ENCODE measurements around the gene CBLC.

Gene CBLC

DNA sequence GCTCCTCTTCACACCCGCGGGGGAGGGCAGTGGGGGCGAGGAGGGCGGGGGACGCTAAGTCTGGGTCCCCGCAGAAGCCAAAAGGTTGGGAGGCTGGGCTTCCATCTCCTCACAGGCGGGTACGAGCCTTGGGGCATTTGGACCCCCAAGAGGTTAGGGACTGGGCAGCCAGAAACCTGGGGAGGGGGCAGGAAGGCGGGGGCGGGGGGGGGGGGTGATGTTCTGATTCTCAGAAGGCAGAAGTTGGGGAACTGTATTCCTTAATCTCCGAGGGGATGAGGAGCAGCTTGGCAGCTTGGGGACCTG, 24.1 kb upstream of the CBLC start:
- H2AK5ac ChIP-seq (ENCODE audit: low read depth, low read length), result no peak overlapping the region
- H3K27ac ChIP-seq (replicated peaks; ENCODE audit: low read length), result no peak overlapping the region
- no peak overlapping the region for H3K4ac ChIP-seq (ENCODE audit: low read length)
- H2BK5ac ChIP-seq (ENCODE audit: low read length), result no peak overlapping the region
- H3K4me2 ChIP-seq (ENCODE audit: insufficient read depth, low read length, poor library complexity, severe bottlenecking), result no peak overlapping the region
- H3K36me3 ChIP-seq (replicated peaks in 1 of 2; ENCODE audit: control insufficient read depth in 2 of 2, insufficient read depth in 2 of 2, low read length in 2 of 2), result no peaks in the 10 kb centered on the region
- peaks cover 15 to 33% of the 10 kb centered on the region in 2 donors for H3K4me1 ChIP-seq (ENCODE audit: control insufficient read depth in 2 of 2, insufficient read depth in 1 of 2, low read depth in 1 of 2, low read length in 2 of 2)
- H3K9ac ChIP-seq (ENCODE audit: low read depth, low read length, poor library complexity), result peak overlapping the region; percentile 63
- no peak overlapping the region for H4K91ac ChIP-seq (ENCODE audit: low read depth, low read length, poor library complexity)
- no peak overlapping the region for H4K8ac ChIP-seq (ENCODE audit: low read depth, low read length)
- H3K27me3 ChIP-seq (ENCODE audit: control insufficient read depth in 3 of 3, insufficient read depth in 3 of 3, low read depth in 1 of 3, low read length in 3 of 3), result peaks cover 0 to 86% (median 29%) of the 10 kb centered on the region in 3 experiments
- H3K4me3 ChIP-seq (ENCODE audit: low read length in 2 of 2), result peak overlapping the region; percentile 14 to 37
- no peak overlapping the region for H2BK12ac ChIP-seq (ENCODE audit: low read length)
- peak overlapping the region; percentile 90 for H3K23ac ChIP-seq (ENCODE audit: low read depth, low read length, poor library complexity)
- no peaks in the 10 kb centered on the region for H3K9me3 ChIP-seq (replicated peaks in 1 of 2; ENCODE audit: control insufficient read depth in 2 of 2, insufficient read depth in 1 of 2, low read depth in 1 of 2, low read length in 2 of 2)
- H2AFZ ChIP-seq (ENCODE audit: low read length), result peak overlapping the region; percentile 84
- no peaks in the 10 kb centered on the region for H3K79me1 ChIP-seq (ENCODE audit: low read depth, low read length)
- H3K18ac ChIP-seq (ENCODE audit: low read length), result no peak overlapping the region
- H3K14ac ChIP-seq (ENCODE audit: low read length), result no peak overlapping the region
- no peak for DNase-seq (ENCODE audit: low spot score)
- no CpG with 5 or more reads among the region's 11 CpGs for WGBS, 2 donors (ENCODE audit: extremely low coverage in 2 of 2, insufficient read length in 2 of 2, insufficient replicate concordance in 1 of 2)
- no peak overlapping the region for H2BK120ac ChIP-seq (ENCODE audit: low read depth, low read length)
- H2BK15ac ChIP-seq (ENCODE audit: low read length), result no peak overlapping the region

DNA sequence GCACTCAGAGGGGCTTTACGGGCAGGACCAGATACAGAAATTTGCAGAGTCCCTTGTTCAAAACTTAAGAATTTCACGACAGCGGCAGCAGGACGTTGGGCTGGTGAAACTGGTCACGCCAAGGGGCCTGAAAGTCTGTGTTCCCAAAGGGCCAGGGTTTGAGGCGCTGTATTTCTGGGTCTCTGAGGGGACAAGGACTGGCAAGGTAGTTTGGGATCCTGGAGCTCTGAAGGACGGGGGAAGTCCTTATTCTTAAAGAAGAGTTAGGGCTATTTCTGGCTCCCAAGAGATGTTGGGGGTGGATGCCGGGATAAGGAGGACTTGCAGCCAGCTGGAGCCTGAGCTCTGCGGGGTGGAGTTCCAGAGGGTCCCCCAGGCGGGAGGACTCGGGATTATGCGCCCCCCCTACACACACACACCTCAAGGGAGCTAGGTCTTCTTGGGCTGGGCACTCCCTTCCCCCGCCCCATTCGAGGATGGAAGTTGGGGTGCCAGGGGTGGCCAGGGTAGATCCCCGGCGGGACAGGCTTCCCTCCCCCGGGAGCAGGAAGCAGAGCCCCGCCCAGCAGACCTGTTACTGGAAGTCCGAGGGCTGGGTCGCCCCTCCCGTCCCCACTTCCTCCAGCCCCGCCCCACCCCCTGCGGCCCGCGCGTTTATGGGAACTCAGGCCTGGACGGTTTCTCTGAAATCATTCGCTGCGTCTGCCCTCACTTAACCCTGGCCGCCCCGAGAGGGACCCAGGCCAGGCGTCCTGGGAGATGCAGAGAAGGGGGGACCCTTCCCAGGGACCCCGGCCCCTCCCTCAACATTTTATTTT, 23.5 kb upstream of the CBLC start:
- Histone ChIP-seq H3K27ac (replicated peaks; ENCODE audit: low read length) (no peak overlapping the region), H4K8ac (ENCODE audit: low read depth, low read length) (no peak overlapping the region), H3K9ac (ENCODE audit: low read depth, low read length, poor library complexity) (no peak overlapping the region), H3K79me1 (ENCODE audit: low read depth, low read length) (no peaks in the 10 kb centered on the region), H3K14ac (ENCODE audit: low read length) (no peak overlapping the region), H4K91ac (ENCODE audit: low read depth, low read length, poor library complexity) (no peak overlapping the region), H2AFZ (ENCODE audit: low read length) (peak overlapping the region; percentile 84), H3K4me2 (ENCODE audit: insufficient read depth, low read length, poor library complexity, severe bottlenecking) (peak overlapping the region; percentile 37), H2AK5ac (ENCODE audit: low read depth, low read length) (no peak overlapping the region), H3K27me3 (ENCODE audit: control insufficient read depth in 3 of 3, insufficient read depth in 3 of 3, low read depth in 1 of 3, low read length in 3 of 3) (peaks cover 0 to 82% (median 29%) of the 10 kb centered on the region in 3 experiments), H3K9me3 (replicated peaks in 1 of 2; ENCODE audit: control insufficient read depth in 2 of 2, insufficient read depth in 1 of 2, low read depth in 1 of 2, low read length in 2 of 2) (no peaks in the 10 kb centered on the region), H2BK12ac (ENCODE audit: low read length) (no peak overlapping the region), H3K4ac (ENCODE audit: low read length) (no peak overlapping the region), H3K4me1 (ENCODE audit: control insufficient read depth in 2 of 2, insufficient read depth in 1 of 2, low read depth in 1 of 2, low read length in 2 of 2) (peaks cover 17 to 33% of the 10 kb centered on the region in 2 donors), H3K18ac (ENCODE audit: low read length) (peak overlapping the region; percentile 61), H2BK15ac (ENCODE audit: low read length) (peak overlapping the region; percentile 53), H3K36me3 (replicated peaks in 1 of 2; ENCODE audit: control insufficient read depth in 2 of 2, insufficient read depth in 2 of 2, low read length in 2 of 2) (peaks cover 0 to under 1% of the 10 kb centered on the region in 2 donors), H2BK5ac (ENCODE audit: low read length) (no peak overlapping the region), H3K23ac (ENCODE audit: low read depth, low read length, poor library complexity) (peak overlapping the region; percentile 60), H2BK120ac (ENCODE audit: low read depth, low read length) (no peak overlapping the region), H3K4me3 (ENCODE audit: low read length in 2 of 2) (peak overlapping the region in 1 of 2 donors; percentile 37)
- no CpG with 5 or more reads among the region's 33 CpGs for WGBS, 2 donors (ENCODE audit: extremely low coverage in 2 of 2, insufficient read length in 2 of 2, insufficient replicate concordance in 1 of 2)
- DNase-seq (ENCODE audit: low spot score), result no peak

DNA sequence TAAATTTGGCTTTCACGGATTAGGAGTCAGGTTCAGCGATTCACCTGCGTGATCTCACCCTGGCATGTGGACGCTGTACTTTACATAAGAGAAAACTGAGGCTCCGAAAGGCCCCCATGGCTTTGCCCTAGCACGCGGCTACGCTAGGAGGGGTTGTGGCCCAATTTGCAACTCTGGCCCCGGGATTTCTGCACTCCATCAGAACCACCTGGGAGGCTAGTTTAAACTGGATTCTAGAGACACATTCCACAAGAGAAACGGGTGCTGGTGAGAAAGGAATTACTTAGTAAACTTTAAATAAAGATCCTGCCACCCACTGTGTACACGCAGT, 23.0 kb upstream of the CBLC start:
- WGBS, 2 donors (ENCODE audit: extremely low coverage in 2 of 2, insufficient read length in 2 of 2, insufficient replicate concordance in 1 of 2), result no CpG with 5 or more reads among the region's 11 CpGs
- no peak for DNase-seq (ENCODE audit: low spot score)
- Histone ChIP-seq H3K23ac (ENCODE audit: low read depth, low read length, poor library complexity) (no peak overlapping the region), H2AFZ (ENCODE audit: low read length) (peak overlapping the region; percentile 84), H3K27ac (replicated peaks; ENCODE audit: low read length) (no peak overlapping the region), H2BK15ac (ENCODE audit: low read length) (no peak overlapping the region), H2AK5ac (ENCODE audit: low read depth, low read length) (no peak overlapping the region), H3K9me3 (replicated peaks in 1 of 2; ENCODE audit: control insufficient read depth in 2 of 2, insufficient read depth in 1 of 2, low read depth in 1 of 2, low read length in 2 of 2) (no peaks in the 10 kb centered on the region), H2BK120ac (ENCODE audit: low read depth, low read length) (no peak overlapping the region), H3K27me3 (ENCODE audit: control insufficient read depth in 3 of 3, insufficient read depth in 3 of 3, low read depth in 1 of 3, low read length in 3 of 3) (peaks cover 0 to 78% (median 27%) of the 10 kb centered on the region in 3 experiments), H3K9ac (ENCODE audit: low read depth, low read length, poor library complexity) (no peak overlapping the region), H3K4me3 (ENCODE audit: low read length in 2 of 2) (peak overlapping the region in 1 of 2 donors; percentile 37), H3K14ac (ENCODE audit: low read length) (no peak overlapping the region), H2BK5ac (ENCODE audit: low read length) (no peak overlapping the region), H3K79me1 (ENCODE audit: low read depth, low read length) (no peaks in the 10 kb centered on the region), H3K4me2 (ENCODE audit: insufficient read depth, low read length, poor library complexity, severe bottlenecking) (peak overlapping the region; percentile 37), H3K36me3 (replicated peaks in 1 of 2; ENCODE audit: control insufficient read depth in 2 of 2, insufficient read depth in 2 of 2, low read length in 2 of 2) (peaks cover 0 to 6% of the 10 kb centered on the region in 2 donors), H2BK12ac (ENCODE audit: low read length) (no peak overlapping the region), H3K18ac (ENCODE audit: low read length) (peak overlapping the region; percentile 58), H3K4ac (ENCODE audit: low read length) (no peak overlapping the region), H4K91ac (ENCODE audit: low read depth, low read length, poor library complexity) (no peak overlapping the region), H3K4me1 (ENCODE audit: control insufficient read depth in 2 of 2, insufficient read depth in 1 of 2, low read depth in 1 of 2, low read length in 2 of 2) (peaks cover 17 to 29% of the 10 kb centered on the region in 2 donors), H4K8ac (ENCODE audit: low read depth, low read length) (no peak overlapping the region)

DNA sequence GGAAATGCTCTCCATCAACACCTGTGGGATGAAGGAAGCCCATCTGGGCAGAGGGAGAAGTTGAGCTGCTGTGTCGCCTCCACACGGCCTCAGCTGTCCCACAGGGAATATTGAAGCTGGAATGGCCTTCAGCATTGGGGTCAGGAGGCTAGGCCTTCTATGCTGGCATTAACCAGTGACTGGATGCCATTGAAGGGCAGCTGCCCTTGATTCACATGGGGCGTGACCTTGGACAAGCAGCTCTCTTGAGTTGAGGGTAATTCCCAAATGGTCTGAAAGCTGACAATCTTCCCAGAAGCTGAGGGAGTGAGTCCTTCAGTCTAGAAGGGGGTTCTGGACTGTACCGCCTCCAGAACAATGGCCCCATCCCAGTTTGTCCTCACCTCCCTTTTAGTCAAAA, 22.5 kb upstream of the CBLC start:
- Histone ChIP-seq H3K27me3 (ENCODE audit: control insufficient read depth in 3 of 3, insufficient read depth in 3 of 3, low read depth in 1 of 3, low read length in 3 of 3) (peaks cover 0 to 73% (median 27%) of the 10 kb centered on the region in 3 experiments), H3K36me3 (replicated peaks in 1 of 2; ENCODE audit: control insufficient read depth in 2 of 2, insufficient read depth in 2 of 2, low read length in 2 of 2) (peaks cover 0 to 10% of the 10 kb centered on the region in 2 donors), H3K4ac (ENCODE audit: low read length) (no peak overlapping the region), H2BK15ac (ENCODE audit: low read length) (no peak overlapping the region), H2AFZ (ENCODE audit: low read length) (peak overlapping the region; percentile 84), H3K4me3 (ENCODE audit: low read length in 2 of 2) (no peak overlapping the region), H3K9me3 (replicated peaks in 1 of 2; ENCODE audit: control insufficient read depth in 2 of 2, insufficient read depth in 1 of 2, low read depth in 1 of 2, low read length in 2 of 2) (no peaks in the 10 kb centered on the region), H4K8ac (ENCODE audit: low read depth, low read length) (no peak overlapping the region), H3K4me1 (ENCODE audit: control insufficient read depth in 2 of 2, insufficient read depth in 1 of 2, low read depth in 1 of 2, low read length in 2 of 2) (peaks cover 17 to 29% of the 10 kb centered on the region in 2 donors), H3K27ac (replicated peaks; ENCODE audit: low read length) (no peak overlapping the region), H3K9ac (ENCODE audit: low read depth, low read length, poor library complexity) (no peak overlapping the region), H4K91ac (ENCODE audit: low read depth, low read length, poor library complexity) (no peak overlapping the region), H2BK120ac (ENCODE audit: low read depth, low read length) (no peak overlapping the region), H3K14ac (ENCODE audit: low read length) (no peak overlapping the region), H3K18ac (ENCODE audit: low read length) (no peak overlapping the region), H2AK5ac (ENCODE audit: low read depth, low read length) (no peak overlapping the region), H2BK5ac (ENCODE audit: low read length) (no peak overlapping the region), H3K4me2 (ENCODE audit: insufficient read depth, low read length, poor library complexity, severe bottlenecking) (no peak overlapping the region), H3K79me1 (ENCODE audit: low read depth, low read length) (no peaks in the 10 kb centered on the region), H2BK12ac (ENCODE audit: low read length) (no peak overlapping the region), H3K23ac (ENCODE audit: low read depth, low read length, poor library complexity) (no peak overlapping the region)
- no peak for DNase-seq (ENCODE audit: low spot score)
- WGBS, 2 donors (ENCODE audit: extremely low coverage in 2 of 2, insufficient read length in 2 of 2, insufficient replicate concordance in 1 of 2), result no CpG with 5 or more reads among the region's 4 CpGs
